Measurements from ENCODE around the gene KLHL11. TPM values are rescaled to one million over a fixed set of nuclear protein-coding genes. Genes with fewer than 3 reads are reported as not detected.

Gene KLHL11, protein sequence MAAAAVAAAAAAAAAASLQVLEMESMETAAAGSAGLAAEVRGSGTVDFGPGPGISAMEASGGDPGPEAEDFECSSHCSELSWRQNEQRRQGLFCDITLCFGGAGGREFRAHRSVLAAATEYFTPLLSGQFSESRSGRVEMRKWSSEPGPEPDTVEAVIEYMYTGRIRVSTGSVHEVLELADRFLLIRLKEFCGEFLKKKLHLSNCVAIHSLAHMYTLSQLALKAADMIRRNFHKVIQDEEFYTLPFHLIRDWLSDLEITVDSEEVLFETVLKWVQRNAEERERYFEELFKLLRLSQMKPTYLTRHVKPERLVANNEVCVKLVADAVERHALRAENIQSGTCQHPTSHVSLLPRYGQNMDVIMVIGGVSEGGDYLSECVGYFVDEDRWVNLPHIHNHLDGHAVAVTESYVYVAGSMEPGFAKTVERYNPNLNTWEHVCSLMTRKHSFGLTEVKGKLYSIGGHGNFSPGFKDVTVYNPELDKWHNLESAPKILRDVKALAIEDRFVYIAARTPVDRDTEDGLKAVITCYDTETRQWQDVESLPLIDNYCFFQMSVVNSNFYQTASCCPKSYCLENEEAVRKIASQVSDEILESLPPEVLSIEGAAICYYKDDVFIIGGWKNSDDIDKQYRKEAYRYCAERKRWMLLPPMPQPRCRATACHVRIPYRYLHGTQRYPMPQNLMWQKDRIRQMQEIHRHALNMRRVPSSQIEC
- total RNA-seq (ENCODE audit: unreplicated experiment): 9.0 TPM
- long read RNA-seq, partial matches to known transcripts: 0 of 1 reads
- long read RNA-seq, other reads (novel, unspliced or antisense): 0 of 1 reads

DNA sequence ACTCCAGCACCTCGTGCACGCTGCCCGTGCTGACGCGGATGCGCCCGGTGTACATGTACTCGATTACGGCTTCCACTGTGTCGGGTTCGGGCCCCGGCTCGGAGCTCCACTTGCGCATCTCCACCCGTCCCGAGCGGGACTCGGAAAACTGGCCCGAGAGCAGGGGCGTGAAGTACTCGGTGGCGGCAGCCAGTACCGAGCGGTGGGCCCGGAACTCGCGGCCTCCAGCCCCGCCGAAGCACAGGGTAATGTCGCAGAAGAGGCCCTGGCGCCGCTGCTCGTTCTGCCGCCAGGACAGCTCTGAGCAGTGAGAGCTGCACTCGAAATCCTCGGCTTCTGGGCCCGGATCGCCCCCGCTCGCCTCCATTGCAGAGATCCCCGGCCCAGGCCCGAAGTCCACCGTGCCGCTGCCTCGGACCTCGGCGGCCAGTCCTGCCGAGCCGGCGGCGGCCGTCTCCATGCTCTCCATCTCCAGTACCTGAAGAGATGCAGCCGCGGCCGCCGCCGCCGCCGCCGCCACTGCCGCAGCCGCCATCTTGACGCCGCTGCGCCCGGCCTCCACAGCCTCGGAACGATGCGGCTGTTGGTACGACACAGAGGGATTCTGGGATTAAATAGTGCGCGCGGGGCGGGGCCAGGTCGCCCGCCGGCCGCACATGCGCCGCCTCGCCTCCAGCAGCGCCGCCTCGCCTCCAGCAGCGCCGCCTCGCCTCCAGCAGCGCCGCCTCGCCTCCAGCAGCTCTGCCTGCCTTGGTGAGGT, at the start of gene KLHL11:
Gene KLHL11, minus strand, starts transcription at position 588 of the 760 bp plus-strand sequence. Its CDS starts 53 bp downstream, at position 535.
- H3K27ac Mint-ChIP-seq (ENCODE audit: unreplicated experiment): peak within 1 kb of the TSS; percentile 48

DNA sequence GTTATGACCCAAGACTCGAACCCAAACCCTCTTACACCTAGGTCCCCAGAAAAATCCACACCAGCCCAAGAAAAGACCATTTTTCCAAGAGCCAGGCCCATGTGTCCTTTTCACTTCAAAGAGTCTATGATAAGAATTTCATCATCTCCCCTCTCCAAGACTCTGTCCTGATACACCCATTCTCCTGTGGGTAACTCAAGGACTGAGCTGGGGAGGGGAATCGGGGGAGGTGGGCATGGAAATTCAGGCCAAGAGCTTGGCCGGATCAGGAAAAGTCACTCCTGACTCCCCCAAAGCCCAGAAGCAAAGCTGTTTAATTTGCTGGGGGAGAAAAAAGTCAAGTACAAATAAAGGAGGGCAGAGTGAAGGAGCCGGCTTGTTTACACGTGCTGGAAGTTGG, 49.8 kb upstream of the KLHL11 start:
- TF ChIP-seq, protein P1, sequence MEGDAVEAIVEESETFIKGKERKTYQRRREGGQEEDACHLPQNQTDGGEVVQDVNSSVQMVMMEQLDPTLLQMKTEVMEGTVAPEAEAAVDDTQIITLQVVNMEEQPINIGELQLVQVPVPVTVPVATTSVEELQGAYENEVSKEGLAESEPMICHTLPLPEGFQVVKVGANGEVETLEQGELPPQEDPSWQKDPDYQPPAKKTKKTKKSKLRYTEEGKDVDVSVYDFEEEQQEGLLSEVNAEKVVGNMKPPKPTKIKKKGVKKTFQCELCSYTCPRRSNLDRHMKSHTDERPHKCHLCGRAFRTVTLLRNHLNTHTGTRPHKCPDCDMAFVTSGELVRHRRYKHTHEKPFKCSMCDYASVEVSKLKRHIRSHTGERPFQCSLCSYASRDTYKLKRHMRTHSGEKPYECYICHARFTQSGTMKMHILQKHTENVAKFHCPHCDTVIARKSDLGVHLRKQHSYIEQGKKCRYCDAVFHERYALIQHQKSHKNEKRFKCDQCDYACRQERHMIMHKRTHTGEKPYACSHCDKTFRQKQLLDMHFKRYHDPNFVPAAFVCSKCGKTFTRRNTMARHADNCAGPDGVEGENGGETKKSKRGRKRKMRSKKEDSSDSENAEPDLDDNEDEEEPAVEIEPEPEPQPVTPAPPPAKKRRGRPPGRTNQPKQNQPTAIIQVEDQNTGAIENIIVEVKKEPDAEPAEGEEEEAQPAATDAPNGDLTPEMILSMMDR (IDR thresholded peaks at IDR 0.05; ENCODE audit: unreplicated experiment): no peak
- peaks cover 7% of the 10 kb centered on the region for H3K27me3 Mint-ChIP-seq (ENCODE audit: unreplicated experiment)
- no peak for DNase-seq (ENCODE audit: low spot score)
- H3K27ac Mint-ChIP-seq (ENCODE audit: unreplicated experiment): peak overlapping the region; percentile 52
- H3K4me3 Mint-ChIP-seq (ENCODE audit: unreplicated experiment): no peak overlapping the region
- H3K36me3 Mint-ChIP-seq (ENCODE audit: low read depth, unreplicated experiment): peaks cover 28% of the 10 kb centered on the region
- no peaks in the 10 kb centered on the region for H3K9me3 Mint-ChIP-seq (ENCODE audit: unreplicated experiment)
- peaks cover 39% of the 10 kb centered on the region for H3K4me1 Mint-ChIP-seq (ENCODE audit: unreplicated experiment)

More for the DNA sequence above, at the start of gene KLHL11:
- H3K4me1 Mint-ChIP-seq (ENCODE audit: unreplicated experiment): no peaks in the 10 kb centered on the region
- DNase-seq (ENCODE audit: low spot score): peak; percentile 84
- TF ChIP-seq, protein P1 (IDR thresholded peaks at IDR 0.05; ENCODE audit: unreplicated experiment): no peak
- no peaks in the 10 kb centered on the region for H3K27me3 Mint-ChIP-seq (ENCODE audit: unreplicated experiment)
- no peaks in the 10 kb centered on the region for H3K9me3 Mint-ChIP-seq (ENCODE audit: unreplicated experiment)
- peak within 1 kb of the TSS; percentile 89 for H3K4me3 Mint-ChIP-seq (ENCODE audit: unreplicated experiment)
- peaks cover 24% of the 10 kb centered on the region for H3K36me3 Mint-ChIP-seq (ENCODE audit: low read depth, unreplicated experiment)

DNA sequence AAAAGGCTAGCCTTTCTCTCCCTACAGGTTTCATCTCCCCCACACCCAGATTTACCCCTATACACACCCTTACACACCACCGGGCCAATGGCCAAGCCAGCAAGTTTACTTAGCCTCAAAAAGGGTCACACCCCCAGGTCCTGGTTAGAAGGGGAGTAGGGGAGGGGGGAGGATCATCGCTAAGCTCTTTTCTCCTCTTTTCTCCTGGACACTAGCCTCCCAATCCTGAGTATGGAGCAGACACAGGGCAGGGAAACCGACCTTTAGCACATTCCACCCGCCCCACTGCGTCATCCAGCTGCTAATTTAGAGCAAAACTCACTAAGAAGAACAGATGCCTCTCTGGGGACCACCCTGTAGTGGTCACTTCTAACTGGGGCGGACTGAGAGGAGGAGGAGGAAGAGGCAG, 49.1 kb upstream of the KLHL11 start:
- TF ChIP-seq, protein P1 (IDR thresholded peaks at IDR 0.05; ENCODE audit: unreplicated experiment): no peak
- Mint-ChIP-seq H3K27ac (ENCODE audit: unreplicated experiment) (peak overlapping the region; percentile 52), H3K4me1 (ENCODE audit: unreplicated experiment) (peaks cover 37% of the 10 kb centered on the region), H3K36me3 (ENCODE audit: low read depth, unreplicated experiment) (peaks cover 33% of the 10 kb centered on the region), H3K9me3 (ENCODE audit: unreplicated experiment) (no peaks in the 10 kb centered on the region), H3K27me3 (ENCODE audit: unreplicated experiment) (peaks cover 8% of the 10 kb centered on the region), H3K4me3 (ENCODE audit: unreplicated experiment) (peak overlapping the region; percentile 37)
- no peak for DNase-seq (ENCODE audit: low spot score)

DNA sequence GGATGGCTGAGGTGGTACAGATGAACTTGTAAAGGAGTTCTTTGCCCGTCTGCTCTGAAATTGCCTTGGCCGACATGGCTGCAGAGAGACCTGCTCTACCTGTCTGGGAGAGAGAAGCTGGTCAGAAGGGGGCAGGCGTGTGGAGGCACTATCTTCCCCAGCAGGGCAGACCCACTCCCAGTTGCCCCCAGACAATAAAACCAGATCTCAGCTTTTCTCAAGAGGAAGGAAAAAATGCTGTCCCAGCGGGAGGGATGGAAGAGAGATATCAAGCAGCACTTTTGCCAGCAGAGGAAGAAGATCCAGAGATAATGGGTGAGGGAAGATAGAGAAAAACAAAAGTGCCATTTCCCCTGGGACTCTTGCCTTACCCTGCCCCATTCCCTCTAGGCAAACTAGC, 48.6 kb upstream of the KLHL11 start:
- Mint-ChIP-seq H3K9me3 (ENCODE audit: unreplicated experiment) (no peaks in the 10 kb centered on the region), H3K4me1 (ENCODE audit: unreplicated experiment) (peaks cover 37% of the 10 kb centered on the region), H3K27me3 (ENCODE audit: unreplicated experiment) (peaks cover 8% of the 10 kb centered on the region), H3K4me3 (ENCODE audit: unreplicated experiment) (peak overlapping the region; percentile 53), H3K27ac (ENCODE audit: unreplicated experiment) (no peak overlapping the region), H3K36me3 (ENCODE audit: low read depth, unreplicated experiment) (peaks cover 36% of the 10 kb centered on the region)
- TF ChIP-seq, protein P1 (IDR thresholded peaks at IDR 0.05; ENCODE audit: unreplicated experiment): no peak
- DNase-seq (ENCODE audit: low spot score): no peak

Data from endothelial cell (in vitro differentiated cells).